ENCODE measurements around the gene IL1RAPL1.

DNA sequence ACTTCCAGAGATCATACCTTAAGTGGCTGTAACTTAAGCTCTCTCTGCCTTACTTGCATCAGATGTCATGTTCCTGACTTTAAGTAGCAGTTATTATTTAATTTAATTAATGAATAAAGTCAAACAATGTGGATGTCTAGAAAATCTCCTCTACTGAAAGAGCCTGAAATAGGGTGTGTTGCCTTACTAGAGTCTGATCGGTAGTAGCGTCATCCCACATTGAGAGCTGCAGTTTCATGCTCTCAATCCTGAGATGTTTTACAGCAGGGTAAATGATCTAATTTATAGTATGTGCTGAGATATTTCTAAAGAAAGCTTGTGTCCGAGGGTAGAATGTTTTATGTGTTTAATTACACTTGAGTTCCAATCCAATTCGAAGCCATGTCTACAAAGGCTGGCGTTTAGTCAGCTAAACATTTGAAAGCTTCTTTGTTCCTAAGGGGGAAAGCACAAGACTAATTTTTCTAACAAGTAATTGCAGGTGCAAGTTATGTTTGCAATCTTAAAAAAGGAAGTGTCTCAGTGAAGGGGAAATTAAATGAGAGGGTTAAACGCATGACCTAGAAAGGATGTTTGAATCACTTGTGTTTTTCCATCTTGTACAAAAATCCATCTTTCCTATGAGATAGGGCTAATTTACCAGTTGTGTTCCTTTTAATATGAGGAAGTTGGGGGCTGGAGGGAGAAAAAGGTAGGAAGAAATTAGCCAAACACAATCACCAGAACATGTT is 1237.1 kb downstream of the IL1RAPL1 start:
- TF ChIP-seq POLR2A (IDR thresholded peaks at IDR 0.05; ENCODE audit: low read length) (no peak), EP300 (IDR thresholded peaks at IDR 0.05) (no peak), CTCF (IDR thresholded peaks at IDR 0.05) (no peak), JUN (IDR thresholded peaks at IDR 0.05) (no peak), ESRRA (IDR thresholded peaks at IDR 0.05; ENCODE audit: borderline replicate concordance, low read length) (no peak), CHD2 (IDR thresholded peaks at IDR 0.05; ENCODE audit: low read length, partially characterized antibody) (no peak), RFX5 (IDR thresholded peaks at IDR 0.05) (no peak), KDM1A (IDR thresholded peaks at IDR 0.05; ENCODE audit: low read depth) (no peak), USF2 (IDR thresholded peaks at IDR 0.05) (no peak)
- TF ChIP-seq, protein P1, sequence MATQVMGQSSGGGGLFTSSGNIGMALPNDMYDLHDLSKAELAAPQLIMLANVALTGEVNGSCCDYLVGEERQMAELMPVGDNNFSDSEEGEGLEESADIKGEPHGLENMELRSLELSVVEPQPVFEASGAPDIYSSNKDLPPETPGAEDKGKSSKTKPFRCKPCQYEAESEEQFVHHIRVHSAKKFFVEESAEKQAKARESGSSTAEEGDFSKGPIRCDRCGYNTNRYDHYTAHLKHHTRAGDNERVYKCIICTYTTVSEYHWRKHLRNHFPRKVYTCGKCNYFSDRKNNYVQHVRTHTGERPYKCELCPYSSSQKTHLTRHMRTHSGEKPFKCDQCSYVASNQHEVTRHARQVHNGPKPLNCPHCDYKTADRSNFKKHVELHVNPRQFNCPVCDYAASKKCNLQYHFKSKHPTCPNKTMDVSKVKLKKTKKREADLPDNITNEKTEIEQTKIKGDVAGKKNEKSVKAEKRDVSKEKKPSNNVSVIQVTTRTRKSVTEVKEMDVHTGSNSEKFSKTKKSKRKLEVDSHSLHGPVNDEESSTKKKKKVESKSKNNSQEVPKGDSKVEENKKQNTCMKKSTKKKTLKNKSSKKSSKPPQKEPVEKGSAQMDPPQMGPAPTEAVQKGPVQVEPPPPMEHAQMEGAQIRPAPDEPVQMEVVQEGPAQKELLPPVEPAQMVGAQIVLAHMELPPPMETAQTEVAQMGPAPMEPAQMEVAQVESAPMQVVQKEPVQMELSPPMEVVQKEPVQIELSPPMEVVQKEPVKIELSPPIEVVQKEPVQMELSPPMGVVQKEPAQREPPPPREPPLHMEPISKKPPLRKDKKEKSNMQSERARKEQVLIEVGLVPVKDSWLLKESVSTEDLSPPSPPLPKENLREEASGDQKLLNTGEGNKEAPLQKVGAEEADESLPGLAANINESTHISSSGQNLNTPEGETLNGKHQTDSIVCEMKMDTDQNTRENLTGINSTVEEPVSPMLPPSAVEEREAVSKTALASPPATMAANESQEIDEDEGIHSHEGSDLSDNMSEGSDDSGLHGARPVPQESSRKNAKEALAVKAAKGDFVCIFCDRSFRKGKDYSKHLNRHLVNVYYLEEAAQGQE (IDR thresholded peaks at IDR 0.05) = no peak
